HUES64 (cell line): Measurements from ENCODE around the gene TRIP12.
"Not testable (repeated sequence)": the region's sequence is repeated elsewhere in the genome, so short reads cannot be mapped to it uniquely, and the experiment has no call there.

Experiments used
- H3K27ac ChIP-seq: 2 replicates; pipeline ENCODE4 v1.7.0; 2013; ENCODE audit warnings: low read depth, low read length, inconsistent platforms
- H3K27me3 ChIP-seq: 2 replicates; pipeline ENCODE4 v1.6.1; 2013; ENCODE audit warnings: mild to moderate bottlenecking, low read length; ENCODE audit not compliant: insufficient read depth
- H3K36me3 ChIP-seq: 2 replicates; pipeline ENCODE4 v1.6.1; 2013; ENCODE audit warnings: mild to moderate bottlenecking, low read length; ENCODE audit not compliant: insufficient read depth
- H3K4me1 ChIP-seq: 2 replicates; pipeline ENCODE4 v1.6.1; 2013; ENCODE audit warnings: mild to moderate bottlenecking, low read length, moderate library complexity; ENCODE audit not compliant: insufficient read depth
- H3K4me3 ChIP-seq: 2 replicates; pipeline ENCODE4 v1.5.1; 2013; ENCODE audit warnings: mild to moderate bottlenecking, low read length, moderate library complexity
- H3K9ac ChIP-seq: 2 replicates; pipeline ENCODE4 v1.6.1; 2013; ENCODE audit warnings: mild to moderate bottlenecking, low read depth, low read length
- H3K9me3 ChIP-seq: 2 replicates; pipeline ENCODE4 v1.6.1; 2013; ENCODE audit warnings: low read depth, low read length; ENCODE audit not compliant: insufficient read depth
- WGBS: fragments of 150-250, 120-280 bp; methylation state at CpG from one replicate; pipeline ENCODE4 v1.1.7; 2013; ENCODE audit warnings: missing lambda C conversion rate; 5-methylcytosine and 5-hydroxymethylcytosine counted together

The TRIP12 gene

GRCh38 chr2:229732897-229733296, 188.9 kb downstream of the TRIP12 start:
- H3K27me3 ChIP-seq, result no peaks in the 10 kb centered on the region
- 80% methylated on average over 6 of the region's 6 CpGs for WGBS
- no peak overlapping the region for H3K9ac ChIP-seq
- H3K36me3 ChIP-seq, result no peaks in the 10 kb centered on the region
- H3K4me3 ChIP-seq, result no peak overlapping the region
- H3K4me1 ChIP-seq, result peaks cover 17% of the 10 kb centered on the region
- H3K27ac ChIP-seq, result no peak overlapping the region
- peaks cover 11% of the 10 kb centered on the region for H3K9me3 ChIP-seq

GRCh38 chr2:229731916-229732315, 189.9 kb downstream of the TRIP12 start:
- H3K36me3 ChIP-seq, result no peaks in the 10 kb centered on the region
- 0 out of 2 replicates have a peak, but pooled peaks cover 1% of the 10 kb centered on the region for H3K9me3 ChIP-seq
- H3K27me3 ChIP-seq, result no peaks in the 10 kb centered on the region
- no peak overlapping the region for H3K4me3 ChIP-seq
- 85% methylated on average over 4 of the region's 4 CpGs for WGBS
- H3K9ac ChIP-seq, result no peak overlapping the region
- H3K4me1 ChIP-seq, result peaks cover 17% of the 10 kb centered on the region
- no peak overlapping the region for H3K27ac ChIP-seq

- peaks cover 17% of the 10 kb centered on the region for H3K4me1 ChIP-seq
- H3K27me3 ChIP-seq, result no peaks in the 10 kb centered on the region
- 96% methylated on average over 5 of the region's 5 CpGs for WGBS
- no peak overlapping the region for H3K4me3 ChIP-seq
- H3K27ac ChIP-seq, result no peak overlapping the region
- no peak overlapping the region for H3K9ac ChIP-seq
- no peaks in the 10 kb centered on the region for H3K9me3 ChIP-seq
- H3K36me3 ChIP-seq, result no peaks in the 10 kb centered on the region
Measured at GRCh38 chr2:229731363-229731762, 190.4 kb downstream of the TRIP12 start.

GRCh38 chr2:229728370-229728769, 193.4 kb downstream of the TRIP12 start:
- Histone ChIP-seq H3K9me3 (no peaks in the 10 kb centered on the region), H3K4me1 (peaks cover 4% of the 10 kb centered on the region; the same call in 1 of the 2 replicates), H3K27me3 (no peaks in the 10 kb centered on the region), H3K9ac (no peak overlapping the region), H3K27ac (no peak overlapping the region), H3K4me3 (no peak overlapping the region), H3K36me3 (no peaks in the 10 kb centered on the region)

GRCh38 chr2:229726643-229727042, 195.2 kb downstream of the TRIP12 start:
- no peak overlapping the region for H3K4me3 ChIP-seq
- no peaks in the 10 kb centered on the region for H3K9me3 ChIP-seq
- H3K36me3 ChIP-seq, result no peaks in the 10 kb centered on the region
- no peak overlapping the region for H3K9ac ChIP-seq
- H3K27me3 ChIP-seq, result no peaks in the 10 kb centered on the region
- H3K27ac ChIP-seq, result no peak overlapping the region
- no peaks in the 10 kb centered on the region for H3K4me1 ChIP-seq
- 95% methylated on average over 2 of the region's 2 CpGs for WGBS

GRCh38 chr2:229725716-229726574, 195.9 kb downstream of the TRIP12 start:
- H3K27me3 ChIP-seq, result no peaks in the 10 kb centered on the region
- no peaks in the 10 kb centered on the region for H3K36me3 ChIP-seq
- H3K9ac ChIP-seq, result no peak overlapping the region
- H3K4me3 ChIP-seq, result no peak overlapping the region
- H3K27ac ChIP-seq, result no peak overlapping the region
- WGBS, result 88% methylated on average over 7 of the region's 7 CpGs
- H3K9me3 ChIP-seq, result no peaks in the 10 kb centered on the region
- no peaks in the 10 kb centered on the region for H3K4me1 ChIP-seq

- not testable (repeated sequence) for H3K9me3 ChIP-seq, H3K4me1 ChIP-seq, H3K9ac ChIP-seq, H3K4me3 ChIP-seq, H3K27me3 ChIP-seq, H3K36me3 ChIP-seq, H3K27ac ChIP-seq
- 88% methylated on average over 2 of the region's 3 CpGs for WGBS
Measured at GRCh38 chr2:229723192-229723591, 198.6 kb downstream of the TRIP12 start.

- Histone ChIP-seq H3K27me3 (peaks cover 38% of the 10 kb centered on the region), H3K27ac (no peak overlapping the region)
- 85% methylated on average over 1 of the region's 3 CpGs for WGBS
Measured at GRCh38 chr2:229719926-229720647, 201.7 kb downstream of the TRIP12 start.

GRCh38 chr2:229718057-229718456, 203.8 kb downstream of the TRIP12 start:
- no peaks in the 10 kb centered on the region for H3K36me3 ChIP-seq
- peaks cover 55% of the 10 kb centered on the region for H3K27me3 ChIP-seq
- H3K9ac ChIP-seq, result no peak overlapping the region
- H3K4me1 ChIP-seq, result peaks cover 6% of the 10 kb centered on the region; the same call in 1 of the 2 replicates
- H3K4me3 ChIP-seq, result no peak overlapping the region
- WGBS, result 69% methylated on average over 2 of the region's 2 CpGs
- no peak overlapping the region for H3K27ac ChIP-seq
- H3K9me3 ChIP-seq, result no peaks in the 10 kb centered on the region

More at GRCh38 chr2:229719926-229720647, 201.7 kb downstream of the TRIP12 start:
- H3K9ac ChIP-seq, result no peak overlapping the region
- H3K4me3 ChIP-seq, result no peak overlapping the region
- H3K4me1 ChIP-seq, result peaks cover 5% of the 10 kb centered on the region; the same call in 1 of the 2 replicates
- no peaks in the 10 kb centered on the region for H3K9me3 ChIP-seq
- H3K36me3 ChIP-seq, result no peaks in the 10 kb centered on the region

GRCh38 chr2:229715895-229716507, 205.8 kb downstream of the TRIP12 start:
- H3K4me1 ChIP-seq, result peaks cover 8% of the 10 kb centered on the region; the same call in 1 of the 2 replicates
- no peak overlapping the region for H3K27ac ChIP-seq
- no peak overlapping the region for H3K4me3 ChIP-seq
- 8% methylated on average over 4 of the region's 4 CpGs for WGBS
- peaks cover 76% of the 10 kb centered on the region for H3K27me3 ChIP-seq
- no peaks in the 10 kb centered on the region; the same call in 1 of the 2 replicates for H3K9me3 ChIP-seq
- no peak overlapping the region for H3K9ac ChIP-seq
- H3K36me3 ChIP-seq, result no peaks in the 10 kb centered on the region
